GM21529 (cell line): ENCODE data around the gene MAPKAPK2.
"Not testable (repeated sequence)": the region's sequence is repeated elsewhere in the genome, so short reads cannot be mapped to it uniquely, and the experiment has no call there.

Experiments used
- ATAC-seq: cut with Tn5 transposase; IDR thresholded peaks from one replicate; pipeline ENCODE4 v1.9.1; 2021; ENCODE audit not compliant: unreplicated experiment

Gene MAPKAPK2

DNA sequence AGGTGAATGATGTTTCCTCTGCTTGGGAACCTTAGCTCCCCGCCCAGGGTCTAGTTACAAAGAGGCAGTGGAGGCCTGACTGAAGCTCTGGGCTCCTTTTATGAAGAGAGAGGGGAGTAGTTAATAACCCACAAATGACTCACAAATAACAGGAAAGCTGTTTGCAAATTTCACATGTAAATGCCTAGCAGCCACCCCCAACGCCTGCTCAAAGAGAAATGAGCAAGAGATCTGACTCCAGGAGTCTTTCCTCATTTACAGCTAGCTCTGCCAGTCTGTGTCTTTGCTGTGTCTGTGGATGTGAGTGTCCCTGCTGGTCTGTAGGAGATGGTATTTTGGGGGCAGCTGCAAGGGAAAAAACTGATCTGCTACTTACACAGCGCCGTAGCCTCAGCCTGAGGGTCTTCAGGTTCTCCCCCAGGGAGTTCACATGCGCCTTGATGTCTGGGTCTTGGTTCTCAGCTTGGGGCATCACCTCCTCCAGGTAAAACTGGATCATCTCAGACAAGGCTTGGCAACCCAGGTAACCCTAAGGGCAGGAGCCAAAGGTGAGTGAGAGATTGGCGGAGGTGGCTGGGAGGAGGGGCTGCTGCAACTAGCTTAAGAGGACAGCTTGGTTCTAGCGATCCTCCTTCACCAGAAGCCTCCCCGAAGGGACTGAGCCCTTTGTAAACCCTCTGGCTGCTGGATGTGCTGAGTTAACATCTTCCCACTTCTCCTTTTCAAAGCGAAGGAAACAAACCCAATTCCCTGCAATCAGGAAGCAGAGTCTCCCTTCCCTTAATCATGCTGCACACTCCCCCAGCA is 86.0 kb downstream of the MAPKAPK2 start, which contains the start of gene IL19:
Gene IL19, plus strand, starts transcription at position 243 of the 807 bp plus-strand sequence. CDS start 65,890 bp downstream, outside the sequence.
- ATAC-seq, result peak; percentile 19

DNA sequence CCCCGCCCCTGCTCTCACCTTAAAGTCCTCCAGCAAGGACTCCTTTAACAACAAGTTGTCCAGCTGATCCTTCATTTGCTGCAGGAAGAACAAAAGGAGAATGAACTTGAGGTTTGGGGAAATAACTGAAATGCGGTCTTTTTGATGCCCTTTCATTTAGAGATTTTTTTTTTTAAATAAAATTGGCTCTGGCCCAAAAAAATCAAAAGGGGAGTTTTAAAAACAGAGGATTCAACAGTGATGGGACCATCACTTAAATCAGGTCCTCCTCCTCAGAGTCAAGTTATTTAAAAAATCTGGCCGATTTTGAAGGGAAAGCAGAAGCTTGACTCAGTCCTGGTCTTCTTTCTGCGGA is 86.6 kb downstream of the MAPKAPK2 start:
- no peak for ATAC-seq

DNA sequence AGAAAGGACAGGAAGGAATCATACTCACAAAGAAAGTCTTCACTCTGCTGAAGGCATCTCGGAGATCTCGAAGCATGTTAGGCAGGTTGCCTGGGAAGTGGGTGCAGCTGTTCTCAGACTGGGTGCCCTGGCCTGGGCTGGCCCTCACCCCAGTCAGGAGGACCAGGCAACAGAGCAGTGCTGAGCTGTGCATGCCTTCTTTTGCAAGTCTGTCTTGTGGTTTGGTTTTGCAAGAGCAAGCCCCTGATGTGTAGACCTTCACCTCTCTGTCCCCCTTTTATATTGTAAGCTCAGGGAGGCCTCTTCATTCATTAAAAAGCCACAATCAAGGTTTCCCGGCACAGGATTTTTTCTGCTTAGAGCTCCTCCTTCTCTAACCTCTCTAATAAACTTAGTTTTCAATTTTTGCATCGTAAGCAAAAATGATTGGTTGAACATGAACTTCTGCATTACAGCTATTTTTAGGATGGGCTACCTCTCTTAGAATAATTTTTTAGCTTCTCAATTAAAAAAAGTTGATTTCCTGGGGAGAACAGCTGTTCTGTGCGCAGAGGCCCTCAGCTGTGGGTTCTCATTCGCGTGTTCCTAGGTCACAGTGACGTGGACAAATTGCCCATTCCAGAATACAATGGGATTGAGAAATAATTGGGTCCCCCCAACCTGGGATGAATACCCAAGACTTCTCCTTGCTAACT is 87.7 kb downstream of the MAPKAPK2 start, which contains the start of gene IL10:
Gene IL10, minus strand, starts transcription at position 252 of the 695 bp plus-strand sequence. Its CDS starts 59 bp downstream, at position 193.
- ATAC-seq, result no peak

DNA sequence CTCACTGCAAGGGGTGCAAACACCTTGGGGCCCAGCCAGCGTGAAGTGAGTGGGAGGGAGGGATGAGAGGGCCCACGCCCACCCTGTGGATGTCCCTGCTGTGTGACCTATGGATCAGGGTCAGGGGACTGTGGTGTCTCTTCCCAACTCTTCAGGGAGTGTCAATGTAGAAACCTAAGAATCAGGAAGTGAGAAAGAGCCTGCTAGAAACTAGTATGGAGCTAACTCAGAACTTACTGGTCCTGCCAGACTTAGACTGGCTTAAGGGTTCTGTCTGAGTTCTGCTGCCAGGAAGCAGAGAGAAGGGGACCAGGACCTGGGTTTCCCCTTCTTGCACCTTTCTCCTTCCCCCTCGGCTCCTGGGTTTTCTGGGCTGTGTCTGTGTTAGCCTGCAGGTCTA is 89.4 kb downstream of the MAPKAPK2 start:
- no peak for ATAC-seq

DNA sequence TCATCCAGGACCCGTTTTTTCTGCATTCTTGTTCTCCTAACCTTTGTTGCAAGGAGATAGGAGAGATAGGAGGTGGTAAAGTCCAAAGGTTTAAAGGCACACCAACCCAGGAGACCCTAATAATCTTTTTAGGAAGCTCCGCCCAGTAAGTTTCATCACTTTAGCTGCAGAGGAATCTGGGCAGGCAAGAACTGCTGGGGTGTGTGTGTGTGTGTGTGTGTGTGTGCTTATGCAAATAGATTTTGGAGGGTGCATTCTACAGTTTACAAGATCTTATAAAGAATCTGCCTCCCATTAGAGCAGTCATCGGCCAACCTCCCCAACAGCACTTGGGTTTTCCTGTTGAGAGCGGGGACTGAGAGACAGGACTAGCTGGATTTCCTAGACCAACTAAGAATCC is 91.5 kb downstream of the MAPKAPK2 start:
- ATAC-seq, result no peak

DNA sequence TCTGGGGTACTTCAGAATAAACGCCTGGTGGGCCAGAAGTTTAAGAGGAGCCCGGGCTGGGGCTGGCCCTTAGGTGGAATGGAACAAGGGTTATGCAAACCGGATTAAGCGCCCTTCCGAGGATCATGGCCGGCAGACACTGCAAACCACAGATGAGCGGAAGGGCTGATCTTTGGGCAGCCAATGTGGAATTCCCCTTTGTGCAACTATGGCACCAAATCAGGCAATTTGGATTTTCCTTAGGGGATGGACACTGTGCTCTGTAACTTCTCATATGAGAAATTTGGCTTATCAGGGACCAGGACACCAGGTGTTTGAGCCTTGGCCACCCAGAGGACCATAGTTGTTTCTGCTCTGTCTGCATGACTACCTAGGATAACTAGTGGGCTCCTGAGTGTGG is 93.3 kb downstream of the MAPKAPK2 start:
- ATAC-seq, result no peak

DNA sequence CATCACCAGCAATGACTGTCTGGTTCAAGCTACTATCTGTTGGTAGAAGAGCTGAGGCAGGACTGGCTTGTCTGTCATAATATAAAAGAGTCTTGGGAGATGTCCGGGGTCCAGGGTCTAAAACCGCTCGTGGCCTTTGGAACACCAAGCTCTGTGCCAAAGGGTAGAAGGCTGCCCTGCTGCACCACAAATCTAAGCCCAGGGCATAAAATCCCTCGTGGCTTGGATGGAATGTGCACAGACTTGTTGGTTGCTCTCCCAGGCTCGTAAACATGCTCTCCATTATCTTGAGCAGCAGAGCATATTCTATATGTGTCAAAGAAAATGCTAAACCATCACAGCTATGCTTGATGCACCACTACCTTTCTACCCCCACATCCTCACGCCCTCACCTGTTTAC is 94.2 kb downstream of the MAPKAPK2 start:
- not testable (repeated sequence) for ATAC-seq

DNA sequence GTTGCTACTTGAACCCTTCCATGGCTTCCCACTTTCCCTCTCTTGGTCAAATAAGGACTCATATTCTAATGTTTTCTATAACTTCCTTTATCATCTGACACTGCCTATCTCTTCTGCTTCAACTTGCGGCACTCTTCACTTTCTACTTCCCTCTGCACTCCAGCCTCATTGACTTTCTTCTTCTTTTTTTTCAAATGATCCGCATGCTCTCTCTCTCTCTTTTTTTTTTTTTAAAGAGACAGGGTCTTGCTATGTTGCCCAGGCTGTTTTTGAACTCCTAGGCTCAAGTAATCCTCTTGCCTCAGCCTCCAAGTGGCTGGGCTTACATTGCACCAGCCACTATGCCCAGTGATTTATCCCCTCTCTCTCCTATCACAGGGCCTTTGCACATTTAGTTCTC is 94.9 kb downstream of the MAPKAPK2 start:
- no peak for ATAC-seq

DNA sequence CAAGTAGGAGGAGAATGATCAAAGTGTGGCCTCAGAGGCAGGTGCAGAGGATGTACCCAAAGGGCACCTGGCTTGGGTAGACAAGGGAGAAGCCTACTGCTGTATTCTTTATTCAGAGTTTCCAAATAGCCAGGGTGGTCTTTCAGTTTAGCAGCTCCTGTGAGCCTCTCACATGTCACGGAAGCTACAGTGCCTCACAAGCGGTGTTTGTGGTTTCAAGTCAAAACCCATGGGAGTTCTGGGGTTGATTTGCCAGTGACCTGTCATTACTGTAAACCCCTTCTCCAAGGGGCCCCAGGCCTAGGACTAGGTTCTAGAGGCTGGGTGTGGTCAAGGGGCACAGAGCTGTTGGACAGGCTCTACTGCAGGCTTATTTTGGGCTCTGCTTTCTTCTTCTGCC is 97.7 kb downstream of the MAPKAPK2 start:
- ATAC-seq, result peak; percentile 63

DNA sequence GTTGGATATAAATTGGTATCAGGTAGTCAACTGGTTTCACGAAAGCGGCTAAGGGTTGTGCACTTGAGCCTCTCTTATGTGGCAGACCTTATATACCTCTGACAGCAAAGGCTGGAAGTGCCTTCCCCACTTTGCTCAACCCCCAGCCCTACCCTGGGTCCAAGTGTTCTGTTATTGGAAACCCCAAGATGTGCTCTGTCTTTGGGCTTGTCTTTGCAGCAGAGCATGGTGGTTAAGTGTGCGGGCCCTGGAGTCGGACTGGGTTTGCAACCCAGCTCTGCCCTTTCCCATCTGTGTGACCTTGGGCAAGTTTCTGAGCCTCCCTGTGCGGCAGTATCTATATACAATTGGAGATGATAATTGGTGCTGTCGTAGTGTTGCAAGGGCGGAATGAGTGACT is 98.8 kb downstream of the MAPKAPK2 start:
- no peak for ATAC-seq
